Inferior parietal cortex (tissue), 1 donor: ENCODE results near the gene SRSF1.
A peak's percentile ranks its signal among the peaks of the same experiment; 100 is the strongest.
"Not testable (repeated sequence)": the region's sequence is repeated elsewhere in the genome, so short reads cannot be mapped to it uniquely, and the experiment has no call there.

Experiments used
- DNase-seq: peaks from one replicate; pipeline ENCODE4 v3.0.0-alpha.2; 2016; ENCODE audit errors: extremely low spot score

SRSF1 gene

DNA sequence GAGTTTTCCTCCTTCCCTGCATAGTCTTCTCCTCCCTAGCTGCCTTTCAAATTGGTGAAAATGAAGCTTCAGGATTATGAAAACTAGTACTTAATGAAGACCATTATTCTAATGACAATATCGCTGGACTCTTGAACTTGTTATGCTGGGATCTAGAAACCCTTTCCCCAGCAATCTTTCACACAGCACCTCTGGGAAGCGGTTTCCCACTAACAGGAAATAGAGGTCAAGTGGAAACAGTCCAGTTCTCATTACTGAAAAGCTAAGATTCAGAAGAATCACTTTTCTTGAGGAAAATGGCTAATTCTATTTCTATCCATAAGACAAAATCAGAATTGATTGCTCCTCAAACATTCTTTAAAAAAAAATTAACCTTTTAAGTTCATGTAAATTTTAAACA, 17.0 kb downstream of the SRSF1 start:
- no peak for DNase-seq

DNA sequence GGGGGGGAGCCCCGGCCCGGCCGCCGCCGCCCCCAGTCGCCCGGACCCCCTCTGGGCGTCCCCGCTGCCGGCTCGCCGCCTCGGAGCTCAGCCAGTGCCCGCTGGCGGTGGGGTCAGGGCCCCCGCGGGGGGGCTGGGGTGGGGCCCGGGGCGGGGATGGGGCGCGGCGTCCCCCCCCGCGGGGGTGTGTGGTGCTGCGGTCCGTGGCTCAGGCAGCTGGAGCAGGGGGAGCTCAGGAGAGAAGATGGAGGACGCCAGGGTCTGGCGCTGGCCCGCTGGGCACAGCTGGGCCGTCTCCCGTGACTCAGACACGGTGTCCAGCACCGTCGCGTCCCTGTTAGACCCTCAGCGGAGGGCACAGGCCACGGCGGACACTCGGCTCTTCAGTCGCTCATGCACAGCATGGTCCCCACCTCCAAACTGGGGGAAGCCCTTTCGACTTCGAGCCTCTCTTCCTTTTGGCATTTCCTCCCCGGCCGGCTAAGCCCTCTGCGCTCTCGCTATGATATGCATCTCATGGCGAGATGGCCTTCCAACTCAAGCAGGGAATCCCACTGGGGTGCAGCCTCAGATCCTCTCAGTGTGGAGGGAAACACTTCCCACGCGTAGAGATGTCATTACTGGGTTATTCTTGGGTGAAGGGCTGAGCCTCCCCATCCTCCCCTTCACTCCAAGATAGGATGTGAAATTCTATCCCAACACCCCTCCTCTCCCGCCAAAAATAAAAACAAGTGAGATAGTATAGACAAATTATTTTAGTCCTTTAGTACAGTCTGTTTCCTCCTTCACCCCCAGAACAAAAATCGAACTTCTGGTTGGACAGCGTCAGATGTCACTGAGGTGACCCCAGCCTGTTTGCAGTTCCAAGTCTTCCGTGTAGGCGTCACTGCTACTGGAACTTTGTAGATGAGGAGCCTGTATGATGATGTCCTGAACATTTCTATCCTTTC, 18.5 kb downstream of the SRSF1 start:
- DNase-seq: peak; percentile 55

DNA sequence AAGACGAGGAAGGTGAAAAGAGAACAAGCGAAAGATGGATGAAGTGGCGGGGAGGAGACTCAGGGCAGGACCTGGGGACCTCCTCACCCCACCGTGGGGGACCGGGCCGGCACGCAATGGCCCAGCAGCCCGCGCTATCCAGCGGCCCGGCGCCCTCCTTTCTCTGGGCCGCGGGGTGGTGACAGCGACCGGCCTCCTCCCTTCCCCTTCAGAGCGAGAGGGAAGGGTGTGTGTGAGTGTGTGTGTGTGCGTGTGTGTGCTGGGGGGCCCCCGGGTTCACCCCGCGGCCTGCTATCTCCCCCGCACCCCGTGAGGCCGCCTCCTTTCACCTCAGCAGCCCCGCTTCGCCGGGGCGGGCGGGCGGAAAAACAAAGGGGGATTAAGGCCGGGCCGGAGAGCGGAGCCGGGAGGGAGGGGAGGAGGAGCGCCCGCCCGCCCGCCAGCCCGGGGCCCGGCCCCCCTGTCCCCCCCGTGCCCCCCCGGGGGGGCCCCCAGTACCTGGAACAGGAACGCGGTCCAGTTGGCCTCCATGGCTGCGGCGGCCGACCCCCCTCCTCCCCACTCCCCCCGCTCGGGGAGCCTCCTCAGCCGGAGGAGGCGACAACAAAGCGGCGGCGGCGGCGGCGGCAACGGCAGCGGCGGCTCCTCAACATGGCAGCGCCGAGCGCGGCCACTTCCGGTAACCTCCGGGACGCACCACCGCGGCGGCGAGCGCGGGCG, 19.3 kb downstream of the SRSF1 start, which contains the start of gene VEZF1:
Gene VEZF1, minus strand, starts transcription at position 674 of the 720 bp plus-strand sequence. Its CDS starts 143 bp downstream, at position 531.
- peak; percentile 59 for DNase-seq

DNA sequence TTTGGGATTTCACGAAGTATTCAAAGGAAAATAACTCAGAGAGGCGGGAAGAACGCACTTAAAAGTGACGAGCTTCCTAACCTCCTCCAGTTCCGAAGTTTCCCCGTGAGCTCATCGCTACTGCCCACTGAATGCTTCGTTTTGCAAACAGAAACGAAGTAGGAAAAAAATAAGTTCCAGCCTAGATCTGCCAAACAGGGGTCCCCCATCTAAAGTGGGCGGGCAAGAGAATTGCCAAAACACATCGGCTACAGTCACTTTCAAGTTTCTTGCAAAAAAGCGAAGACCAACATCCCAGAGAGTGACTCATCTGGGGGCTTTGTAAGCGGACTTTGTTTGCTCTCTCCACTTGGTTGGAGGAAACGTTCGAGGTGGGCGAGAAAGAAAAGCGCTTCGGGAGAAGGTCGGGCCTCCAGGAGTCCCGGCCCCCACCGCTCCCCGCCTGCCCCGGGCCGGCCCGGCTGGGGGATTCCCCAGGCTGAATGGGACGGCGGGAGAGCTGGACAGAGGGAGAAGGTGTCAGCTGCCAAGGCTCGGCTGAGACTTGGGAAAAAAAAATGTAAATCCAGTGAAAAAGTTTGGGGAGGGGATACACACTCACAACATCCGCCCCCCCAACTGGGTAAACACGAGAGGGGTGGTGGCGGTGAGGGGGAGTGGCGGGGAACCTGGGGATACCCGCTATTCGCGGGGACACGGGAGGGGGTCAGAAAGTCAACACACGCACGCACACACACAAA, 20.0 kb downstream of the SRSF1 start:
- peak; percentile 59 for DNase-seq

DNA sequence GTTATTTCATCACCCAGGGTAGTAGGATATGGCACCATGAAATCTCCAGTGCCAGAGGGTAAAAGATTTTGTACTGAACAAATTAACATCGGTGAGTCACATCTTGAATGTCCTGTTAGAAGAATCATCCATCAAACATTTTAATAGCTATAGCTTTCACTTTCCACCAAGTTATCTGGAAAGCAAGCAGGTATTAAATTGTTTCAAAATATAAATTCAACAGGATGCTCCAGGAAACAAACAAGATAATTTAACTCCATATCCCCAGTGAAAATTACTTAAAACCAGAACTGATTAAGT, 21.4 kb downstream of the SRSF1 start:
- no peak for DNase-seq

DNA sequence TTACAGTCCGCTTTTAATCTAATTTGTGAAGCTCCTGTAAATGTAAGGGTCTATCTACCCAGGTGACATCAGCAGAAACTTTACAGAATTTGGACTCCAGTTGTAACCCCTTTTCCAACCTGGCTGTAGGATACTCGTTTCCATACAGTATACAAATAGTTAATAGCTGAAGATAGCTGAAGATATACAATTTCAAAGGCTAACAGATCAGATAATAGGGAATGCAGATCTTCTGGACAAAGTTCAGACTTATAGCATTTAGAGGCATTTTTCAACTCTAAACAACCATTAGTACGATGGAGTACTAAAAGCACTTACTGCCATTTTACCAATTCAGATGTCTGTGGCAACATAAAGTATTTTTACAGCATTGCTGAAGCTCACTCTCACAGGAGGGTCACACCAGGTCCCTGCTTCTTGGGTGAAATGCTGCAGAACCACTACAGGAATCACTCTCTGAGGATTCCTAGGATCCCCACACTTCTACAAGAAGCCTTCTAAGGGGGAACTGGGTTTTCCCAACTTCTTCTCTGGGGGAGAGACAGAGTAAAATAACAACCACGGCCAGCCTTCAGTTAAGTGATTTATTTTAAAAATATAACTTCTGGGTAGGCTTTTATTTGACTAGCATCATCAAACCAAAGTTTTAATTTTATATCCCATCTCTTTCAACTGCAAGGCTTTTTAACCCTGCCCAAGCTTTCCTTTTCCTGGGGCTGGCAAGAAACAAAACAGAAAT, 21.9 kb downstream of the SRSF1 start:
- DNase-seq: no peak

DNA sequence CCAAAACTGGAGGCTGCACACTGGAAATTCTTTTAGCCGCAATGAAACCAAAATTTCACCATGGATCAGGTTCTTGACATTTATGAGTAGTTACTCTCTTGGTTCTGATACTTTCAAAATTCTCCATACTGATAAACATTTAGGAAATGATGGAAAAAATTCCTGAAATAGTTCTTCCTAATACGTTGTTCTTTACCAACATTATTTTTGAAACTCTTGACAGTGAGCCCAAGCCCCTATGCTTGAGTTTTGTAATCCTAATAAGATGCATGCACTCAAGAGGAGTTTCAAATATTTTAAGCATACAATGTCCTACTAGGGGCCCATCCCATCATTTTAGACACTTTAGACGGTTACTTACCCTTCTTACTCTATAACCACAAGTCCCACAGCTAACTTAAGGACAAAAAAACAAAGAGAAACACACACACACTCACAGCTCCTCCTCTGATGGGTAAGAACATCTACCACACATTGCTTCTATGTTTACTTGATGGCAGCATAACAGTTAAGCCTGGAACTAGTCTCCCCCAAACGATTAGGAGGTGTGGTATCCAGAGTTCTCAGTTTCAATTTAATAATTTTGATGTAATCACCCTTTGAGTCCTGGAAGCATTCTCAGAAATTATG, 22.7 kb downstream of the SRSF1 start:
- DNase-seq: no peak

DNA sequence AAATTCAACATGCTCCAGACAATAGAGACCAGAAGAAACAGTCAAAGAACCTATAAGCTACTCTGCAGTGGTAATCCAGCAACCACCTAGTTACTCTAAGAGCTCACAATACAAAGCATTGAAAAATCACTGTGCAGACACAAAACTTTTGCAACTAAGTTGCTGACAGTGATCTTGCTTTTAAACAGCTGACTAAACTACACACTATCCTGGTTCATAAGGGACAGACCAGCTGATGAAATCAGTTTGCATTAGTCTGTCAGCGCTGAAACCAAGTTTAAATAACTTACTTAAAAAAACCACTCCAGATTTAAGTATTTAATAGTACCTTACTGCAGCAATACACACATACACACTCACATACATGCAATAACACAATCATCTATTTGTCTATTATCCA, 23.6 kb downstream of the SRSF1 start:
- DNase-seq: no peak

DNA sequence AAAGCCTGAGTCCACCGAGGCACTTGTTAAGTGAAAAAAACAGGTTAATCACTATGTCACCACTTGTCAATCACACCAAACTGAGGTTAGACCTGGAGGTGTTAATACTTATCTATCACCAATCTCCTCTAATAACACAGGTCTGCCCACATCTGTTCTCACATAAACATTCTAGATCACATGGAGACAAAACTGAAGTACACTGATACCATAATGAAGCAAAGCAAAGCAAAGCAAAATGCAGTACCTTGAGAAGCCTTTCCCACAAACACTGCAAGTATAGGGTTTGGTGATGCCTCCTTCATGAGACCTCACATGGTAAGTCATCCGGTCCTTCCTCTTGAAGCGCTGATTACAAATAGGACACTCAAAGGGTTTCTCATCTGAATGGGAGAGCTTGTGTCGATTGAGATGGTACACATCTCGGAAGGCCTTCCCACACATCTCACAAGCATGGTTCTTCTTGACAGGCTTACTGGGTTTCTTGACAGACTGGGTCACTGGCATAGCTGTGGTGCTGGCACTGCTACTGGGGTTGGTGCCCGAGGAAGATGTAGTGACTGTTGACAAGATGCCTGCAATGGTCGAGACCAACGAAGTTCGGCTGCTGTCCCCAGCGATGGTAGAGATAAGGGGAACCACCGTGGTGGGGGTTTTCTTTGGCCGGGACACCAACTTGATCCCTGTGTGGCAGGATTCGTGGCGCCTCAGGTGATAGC, 24.4 kb downstream of the SRSF1 start:
- no peak for DNase-seq

DNA sequence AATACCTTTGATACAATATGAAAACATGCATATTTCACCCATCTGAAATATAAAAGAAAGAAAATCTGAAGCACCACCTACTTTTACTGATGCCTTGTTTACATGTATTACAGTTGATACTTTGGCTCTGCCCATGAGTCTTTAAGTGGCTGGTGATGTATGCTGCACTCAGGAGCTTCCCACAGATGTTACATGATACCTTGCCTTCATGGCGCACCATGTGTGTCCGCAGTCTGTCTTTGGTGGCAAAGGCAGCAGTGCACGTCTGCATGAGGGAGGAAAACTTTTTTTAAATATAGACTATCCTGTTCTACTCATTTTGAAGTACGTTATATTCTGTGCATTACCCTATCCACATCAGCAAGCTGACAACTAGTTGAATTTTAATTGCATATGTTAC, 26.5 kb downstream of the SRSF1 start:
- DNase-seq: no peak

DNA sequence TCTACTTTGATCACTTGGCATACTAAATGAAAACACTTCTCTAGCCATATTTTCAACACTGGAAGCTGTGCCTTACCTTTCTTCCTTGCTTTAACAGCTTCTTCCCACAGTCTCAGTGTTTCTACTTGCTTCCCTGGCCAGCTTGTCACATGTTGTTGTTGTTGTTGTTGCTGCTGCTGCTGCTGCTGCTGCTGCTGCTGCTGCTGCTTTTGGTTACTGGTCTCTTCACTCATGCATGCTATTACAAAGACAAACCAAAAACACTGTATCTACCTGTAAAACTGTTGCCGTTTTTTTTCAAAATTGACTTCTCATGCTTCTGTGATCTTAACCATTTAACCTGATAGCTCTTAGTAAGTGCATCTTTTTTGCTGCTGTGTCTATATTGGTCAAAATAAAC, 28.0 kb downstream of the SRSF1 start:
- DNase-seq: no peak

DNA sequence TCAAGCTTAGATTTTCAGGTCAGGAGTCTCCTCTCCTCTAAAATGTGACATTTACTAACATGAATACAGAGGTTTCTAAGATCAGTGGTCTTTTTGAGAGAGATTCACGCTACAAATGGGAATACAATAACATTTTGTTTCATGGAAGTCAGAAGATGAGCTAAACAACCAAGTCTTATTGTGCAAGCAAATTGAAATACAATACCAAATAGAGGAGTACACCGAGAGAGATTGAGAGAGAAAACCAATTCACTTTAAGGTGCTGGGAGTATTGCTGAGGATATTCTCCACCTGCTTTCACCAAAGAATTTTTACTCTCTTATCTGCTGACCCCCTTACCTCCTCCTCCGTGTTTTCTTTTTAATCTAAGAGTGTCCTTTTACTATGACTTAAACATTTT, 30.5 kb downstream of the SRSF1 start:
- no peak for DNase-seq

DNA sequence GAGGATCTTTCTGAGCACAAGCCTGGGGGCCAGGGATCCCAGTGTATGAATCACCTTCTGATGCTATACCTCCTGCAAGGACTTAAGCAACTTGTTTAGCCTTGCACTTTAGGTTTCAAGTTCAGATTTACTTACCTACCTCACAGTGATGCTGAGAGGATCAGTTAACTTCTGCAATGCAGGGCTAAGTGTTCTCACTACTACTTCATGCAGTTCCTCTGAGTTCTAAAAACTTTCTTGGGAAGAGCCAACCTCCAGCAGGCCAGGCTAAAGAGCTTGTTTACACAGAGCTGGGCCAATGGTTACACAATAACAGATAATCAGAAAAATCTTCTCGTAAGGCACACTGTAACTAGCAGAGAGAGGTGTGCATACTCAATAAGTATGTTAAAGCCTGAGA, 32.0 kb downstream of the SRSF1 start:
- no peak for DNase-seq

DNA sequence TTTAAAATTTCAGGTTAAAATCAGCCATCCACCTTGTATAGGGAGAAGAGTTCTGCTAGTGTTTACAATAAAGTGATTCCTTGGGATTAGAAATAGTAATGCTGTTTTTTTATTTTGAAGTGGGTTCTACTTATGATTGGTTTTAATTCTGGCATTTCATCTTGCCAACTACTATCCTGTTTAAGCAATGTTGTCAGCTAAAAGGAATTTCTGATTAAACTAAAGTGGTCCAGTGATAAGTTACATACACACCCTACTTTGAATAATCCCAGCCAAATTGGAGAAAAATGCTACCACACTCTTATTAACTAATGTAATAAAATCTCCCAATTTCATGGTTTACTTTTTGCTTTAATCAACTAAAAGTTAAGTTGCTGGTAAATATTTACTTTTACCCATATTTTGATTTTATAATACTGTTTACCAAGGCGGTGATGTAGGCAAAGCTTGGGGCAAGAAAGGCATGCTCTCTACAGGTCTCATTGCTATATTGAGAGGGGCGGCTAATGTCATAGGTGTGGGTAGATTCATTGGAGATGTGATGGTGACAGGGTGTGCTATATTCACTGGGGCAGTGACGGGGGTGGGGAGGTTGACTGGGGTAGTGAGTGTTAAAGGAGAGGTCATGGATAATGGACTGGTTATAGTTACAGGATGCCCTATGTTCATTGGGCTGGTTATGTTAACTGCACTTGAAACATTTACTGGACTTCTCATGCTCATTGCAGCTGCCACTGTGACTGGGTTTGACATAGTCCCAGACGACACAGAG, 32.8 kb downstream of the SRSF1 start:
- not testable (repeated sequence) for DNase-seq

DNA sequence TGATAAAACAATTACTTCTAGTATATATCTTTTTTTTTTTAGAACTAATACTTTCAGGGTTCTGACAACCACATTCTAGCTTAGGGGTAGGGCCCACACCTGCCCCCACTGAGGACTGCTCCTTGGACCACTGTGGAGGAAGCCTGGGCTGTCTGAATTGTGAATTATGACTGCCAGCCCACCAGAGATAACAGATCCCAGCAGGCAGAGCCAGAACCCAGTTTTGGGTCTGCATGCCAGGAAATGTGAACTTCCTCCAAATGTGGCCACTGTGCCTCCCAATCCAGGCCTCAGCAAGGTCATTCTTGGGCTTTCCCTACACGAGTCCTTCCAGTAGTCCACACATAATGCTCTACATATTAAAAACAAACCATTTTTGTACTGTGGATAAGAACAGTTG, 34.9 kb downstream of the SRSF1 start:
- no peak for DNase-seq

DNA sequence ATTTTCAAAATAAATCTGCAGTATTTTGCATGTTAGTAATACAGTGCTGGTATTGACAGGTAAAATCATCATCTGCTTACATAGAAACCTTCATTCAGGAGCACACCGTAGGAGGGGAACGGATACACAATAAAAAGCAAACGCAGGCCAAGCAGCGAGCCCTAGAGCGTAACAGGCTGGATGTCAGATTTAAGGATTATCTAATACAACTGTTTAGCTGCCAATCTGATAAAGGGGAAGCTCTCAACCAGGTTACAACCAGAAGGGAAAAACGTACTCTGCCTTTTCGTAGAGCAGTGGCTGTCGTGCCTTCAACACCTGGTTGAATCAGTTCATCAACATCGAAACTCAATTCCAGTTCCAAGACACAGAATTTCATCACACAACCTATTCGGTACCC, 35.5 kb downstream of the SRSF1 start:
- DNase-seq: no peak

DNA sequence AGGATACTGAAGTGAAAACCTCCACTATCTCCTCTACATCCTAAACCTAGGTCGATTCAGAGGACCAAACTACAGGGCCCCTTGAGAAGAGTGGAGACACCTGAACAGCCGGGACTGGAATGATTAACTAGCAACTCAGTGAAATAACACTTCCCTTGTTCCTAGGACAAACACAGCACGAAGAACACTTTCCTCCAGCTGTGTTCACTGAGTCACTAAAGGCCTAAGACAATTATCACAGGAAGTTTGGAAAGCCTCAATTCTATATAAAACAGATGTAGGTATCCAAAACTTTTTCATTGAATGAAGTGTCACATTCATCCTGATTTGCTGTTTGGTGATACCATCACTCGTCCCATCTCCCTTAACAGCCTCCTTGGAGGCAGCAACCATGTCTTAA, 36.3 kb downstream of the SRSF1 start:
- DNase-seq: no peak

DNA sequence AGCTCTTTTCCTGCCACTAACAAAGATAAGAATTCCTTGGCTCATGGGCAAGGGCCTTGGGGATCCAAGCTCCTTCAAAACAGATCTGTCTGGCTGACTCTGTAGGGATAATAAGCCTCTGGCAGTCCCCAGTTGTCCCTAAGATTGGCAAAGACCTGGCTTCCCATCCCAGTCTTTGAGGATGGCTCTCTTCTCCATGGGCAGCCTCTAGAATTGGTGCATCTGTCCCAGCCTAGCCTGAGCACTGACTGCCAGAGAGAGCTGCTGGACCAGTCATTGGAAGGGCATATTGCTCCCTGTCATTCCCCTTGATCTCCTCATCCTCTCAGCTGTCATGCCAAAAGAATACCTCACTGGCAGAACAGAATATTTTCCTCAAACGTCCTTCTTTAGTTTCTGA, 38.6 kb downstream of the SRSF1 start:
- no peak for DNase-seq

DNA sequence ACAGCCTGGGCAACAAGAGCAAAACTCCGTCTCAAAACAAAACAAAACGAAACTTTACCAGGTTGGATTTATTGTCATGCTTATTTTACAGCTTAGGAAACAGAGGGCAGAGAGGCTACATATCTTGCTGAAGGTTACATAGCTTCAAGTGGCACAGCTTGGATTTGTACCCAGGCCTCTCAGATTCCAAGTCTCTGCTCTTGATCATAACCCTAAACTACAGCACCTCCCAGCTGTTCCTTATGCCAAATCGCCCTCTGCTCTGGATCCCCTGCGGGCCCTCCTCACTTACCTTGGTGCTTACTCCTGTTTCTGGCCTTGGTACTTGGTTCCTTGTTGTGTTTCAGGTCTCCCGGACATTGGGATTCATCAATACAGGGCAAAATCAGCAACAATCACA, 40.2 kb downstream of the SRSF1 start:
- no peak for DNase-seq

DNA sequence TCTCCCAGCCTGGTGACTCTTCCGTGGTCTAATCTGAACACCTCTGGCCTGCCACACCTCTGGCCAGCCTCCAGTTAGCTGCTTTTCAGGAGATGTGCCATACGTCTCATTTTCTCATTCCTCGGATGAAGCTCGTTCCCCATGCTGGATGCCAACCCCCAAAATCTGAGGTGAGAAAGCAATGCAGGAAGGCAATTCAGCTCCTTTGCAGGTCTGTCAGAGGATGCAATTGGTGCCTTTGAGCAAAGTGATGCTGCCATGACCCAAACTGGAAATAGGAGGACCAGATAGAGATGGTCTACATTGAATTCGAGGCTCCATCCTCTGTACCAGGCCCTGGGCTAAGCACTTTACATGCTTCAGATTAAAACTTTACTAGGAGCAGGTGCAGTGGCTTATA, 40.8 kb downstream of the SRSF1 start:
- DNase-seq: no peak
